ENCODE measurements around the gene RCAN1.

- TF ChIP-seq, protein P1, sequence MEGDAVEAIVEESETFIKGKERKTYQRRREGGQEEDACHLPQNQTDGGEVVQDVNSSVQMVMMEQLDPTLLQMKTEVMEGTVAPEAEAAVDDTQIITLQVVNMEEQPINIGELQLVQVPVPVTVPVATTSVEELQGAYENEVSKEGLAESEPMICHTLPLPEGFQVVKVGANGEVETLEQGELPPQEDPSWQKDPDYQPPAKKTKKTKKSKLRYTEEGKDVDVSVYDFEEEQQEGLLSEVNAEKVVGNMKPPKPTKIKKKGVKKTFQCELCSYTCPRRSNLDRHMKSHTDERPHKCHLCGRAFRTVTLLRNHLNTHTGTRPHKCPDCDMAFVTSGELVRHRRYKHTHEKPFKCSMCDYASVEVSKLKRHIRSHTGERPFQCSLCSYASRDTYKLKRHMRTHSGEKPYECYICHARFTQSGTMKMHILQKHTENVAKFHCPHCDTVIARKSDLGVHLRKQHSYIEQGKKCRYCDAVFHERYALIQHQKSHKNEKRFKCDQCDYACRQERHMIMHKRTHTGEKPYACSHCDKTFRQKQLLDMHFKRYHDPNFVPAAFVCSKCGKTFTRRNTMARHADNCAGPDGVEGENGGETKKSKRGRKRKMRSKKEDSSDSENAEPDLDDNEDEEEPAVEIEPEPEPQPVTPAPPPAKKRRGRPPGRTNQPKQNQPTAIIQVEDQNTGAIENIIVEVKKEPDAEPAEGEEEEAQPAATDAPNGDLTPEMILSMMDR (IDR thresholded peaks at IDR 0.05), result no peak
- TF ChIP-seq POLR2A (IDR thresholded peaks at IDR 0.05), result no peak
Observed at GRCh38 chr21:34561806-34562205, 53.1 kb downstream of the RCAN1 start.

Data from body of pancreas (tissue), 4 donors.